Right lobe of liver (tissue), 4 donors: ENCODE results near the gene KLHL24.

Experiments used
- CTCF ChIP-seq, 4 donors: fragments of 200-600 bp in 3 of 4; fragments of 450-650 bp in 1 of 4; IDR thresholded peaks; one replicate each; pipeline versions ENCODE4 v1.5.1 to v1.8.0; 2016 to 2022; ENCODE audit warnings: antibody characterized with exemption in 4 of 4, mild to moderate bottlenecking in 2 of 4
- POLR2A ChIP-seq: fragments of 450-650 bp; IDR thresholded peaks from one replicate; pipeline ENCODE4 v1.6.1; 2017; ENCODE audit warnings: antibody characterized with exemption, mild to moderate bottlenecking
- donor health status: DM: no; HTN: no; CAD: no.
- donor health status: DM: no; HTN: no; CAD: no.
- donor health status: DM: no; HTN: yes; CAD: no.

GRCh38 chr3:183636221-183637105, 1.0 kb downstream of the KLHL24 start:
- no peak for TF ChIP-seq CTCF (IDR thresholded peaks at IDR 0.05)
- peak; percentile 73 for TF ChIP-seq POLR2A
